GM04504 (cell line): Measurements from ENCODE around the gene SRPK3.
"Not testable (repeated sequence)": the region's sequence is repeated elsewhere in the genome, so short reads cannot be mapped to it uniquely, and the experiment has no call there.

Experiments used
- DNase-seq: peaks from one replicate; pipeline ENCODE4 v3.0.0-alpha.2; 2012; ENCODE audit warnings: low read depth

SRPK3 gene

DNA sequence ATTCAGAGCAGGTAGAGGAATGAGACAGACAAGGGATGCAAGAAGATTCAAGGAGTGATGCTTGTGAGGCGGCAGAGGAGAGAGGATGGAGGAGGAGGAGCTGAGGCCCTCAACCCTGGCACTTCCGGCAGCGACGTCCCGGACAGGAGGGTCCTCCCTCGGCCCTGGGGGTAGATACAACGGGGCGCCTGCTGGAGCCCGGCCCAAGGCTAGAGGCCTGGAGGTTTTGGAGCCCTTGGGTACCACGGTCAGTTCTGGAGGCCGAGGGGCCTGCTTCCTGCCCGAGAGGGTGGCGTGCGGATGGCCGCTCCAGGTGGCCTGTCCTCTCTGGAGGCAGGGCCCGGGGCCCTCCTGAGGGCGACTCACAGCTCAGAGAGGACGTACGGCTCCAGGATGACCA, 27.1 kb downstream of the SRPK3 start:
- no peak for DNase-seq

DNA sequence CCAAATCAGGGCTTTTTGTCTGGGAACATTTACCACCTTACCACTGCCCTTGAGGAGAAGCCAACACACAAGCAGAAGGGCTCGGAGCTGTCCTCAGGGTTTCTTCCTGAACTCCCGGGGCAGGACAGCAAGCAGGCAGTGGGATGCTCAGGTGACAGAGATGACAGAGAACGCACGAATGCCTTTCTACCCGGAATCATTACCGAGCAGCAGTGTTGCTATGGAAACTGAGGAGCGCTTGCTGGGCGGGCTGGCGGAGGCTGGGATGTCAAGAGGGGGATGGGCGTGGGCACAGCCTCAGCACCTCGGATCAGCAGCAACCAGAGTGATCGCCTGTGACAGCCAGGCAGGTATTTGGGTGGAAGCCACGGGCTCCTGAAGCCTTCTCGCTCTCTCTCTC, 31.4 kb downstream of the SRPK3 start:
- DNase-seq: no peak

DNA sequence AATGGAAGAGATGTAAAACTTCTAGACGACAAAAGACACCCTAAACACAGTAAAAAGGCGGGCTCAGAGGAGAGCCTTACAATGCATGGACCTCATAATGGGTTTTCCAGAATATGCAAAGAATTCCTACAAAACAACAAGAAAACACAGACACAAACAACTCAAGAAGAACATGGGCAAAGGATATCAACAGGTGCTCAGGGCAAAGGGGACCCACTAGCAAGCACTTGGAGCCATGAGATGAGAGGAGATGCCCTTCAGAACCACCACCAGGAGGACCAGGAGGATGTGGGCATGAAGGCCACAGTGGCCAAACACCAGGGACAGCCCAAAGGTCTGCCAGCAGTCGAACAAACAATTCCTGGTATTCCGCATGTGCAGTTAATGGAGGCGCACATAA, 32.3 kb downstream of the SRPK3 start:
- DNase-seq: no peak

DNA sequence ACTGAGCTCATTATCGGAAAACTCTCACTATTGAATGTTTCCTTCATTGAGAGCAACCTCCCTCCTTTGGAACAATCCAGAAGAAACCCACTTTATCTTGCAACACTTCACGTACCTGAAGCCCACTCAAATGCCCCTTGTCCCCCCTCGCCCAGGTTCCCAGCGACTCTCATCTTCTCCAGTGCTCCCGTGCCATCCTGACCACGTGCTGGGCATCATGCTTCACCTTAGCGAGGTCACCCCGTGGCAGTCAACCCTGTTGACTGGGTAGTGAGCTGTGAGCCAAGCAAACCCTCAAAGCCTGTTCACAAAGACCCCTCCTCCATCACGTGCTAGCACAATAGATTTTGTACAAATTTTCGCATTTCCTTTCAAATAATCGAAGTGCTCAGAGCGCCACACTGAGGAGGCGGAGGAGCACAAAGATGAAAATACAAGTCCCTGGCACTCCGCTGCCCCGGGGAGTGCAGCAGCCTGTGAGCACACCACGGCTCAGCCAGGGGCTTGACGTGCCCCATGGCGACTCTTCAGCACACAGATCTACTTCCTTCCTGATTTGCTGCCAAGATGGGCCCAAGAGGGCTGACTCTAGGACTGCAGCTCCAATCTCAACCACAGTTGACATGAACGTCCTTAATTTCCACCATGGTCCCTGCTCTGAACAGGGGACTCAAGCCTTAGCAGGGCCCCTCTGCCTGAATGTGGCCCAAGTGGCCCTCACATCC, 33.9 kb downstream of the SRPK3 start:
- no peak for DNase-seq

DNA sequence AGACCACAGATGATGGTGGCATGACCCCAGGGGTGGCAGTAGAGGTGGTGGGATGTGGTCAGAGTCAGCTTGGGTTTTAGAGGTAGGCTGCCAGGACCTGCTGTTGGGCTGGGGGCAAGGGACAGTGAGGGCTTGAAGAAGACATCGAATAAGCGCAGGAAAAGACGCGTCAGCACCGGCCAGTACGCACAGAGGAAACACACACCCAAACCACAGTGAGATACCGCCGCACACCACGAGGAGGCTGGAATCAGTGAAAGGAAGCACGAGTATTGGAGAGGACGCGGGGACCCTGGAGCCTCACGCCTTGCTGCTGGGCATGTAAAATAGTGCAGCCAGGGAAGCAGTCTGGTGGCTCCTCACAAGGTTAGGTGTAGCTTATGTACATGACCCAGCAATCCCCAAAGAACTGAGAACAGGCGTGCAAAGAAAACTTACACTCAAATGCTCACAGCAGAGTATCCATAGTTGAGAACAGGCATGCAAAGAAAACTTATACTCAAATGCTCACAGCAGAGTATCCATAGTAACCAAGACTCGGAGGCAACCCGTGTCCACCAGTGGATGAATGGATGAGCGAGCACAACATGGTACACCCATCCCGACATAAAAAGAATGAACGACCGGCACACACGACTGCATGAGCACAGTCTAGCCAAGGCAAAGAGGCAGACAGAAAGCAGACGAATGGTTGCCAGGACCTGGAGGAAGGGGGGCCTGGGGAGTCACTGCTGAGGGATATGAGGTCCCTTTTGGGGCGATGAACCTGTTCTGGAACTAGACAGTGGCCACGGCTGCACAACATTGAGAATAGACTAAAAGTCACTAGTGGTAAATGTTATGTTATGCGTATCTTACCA, 36.2 kb downstream of the SRPK3 start:
- no peak for DNase-seq

DNA sequence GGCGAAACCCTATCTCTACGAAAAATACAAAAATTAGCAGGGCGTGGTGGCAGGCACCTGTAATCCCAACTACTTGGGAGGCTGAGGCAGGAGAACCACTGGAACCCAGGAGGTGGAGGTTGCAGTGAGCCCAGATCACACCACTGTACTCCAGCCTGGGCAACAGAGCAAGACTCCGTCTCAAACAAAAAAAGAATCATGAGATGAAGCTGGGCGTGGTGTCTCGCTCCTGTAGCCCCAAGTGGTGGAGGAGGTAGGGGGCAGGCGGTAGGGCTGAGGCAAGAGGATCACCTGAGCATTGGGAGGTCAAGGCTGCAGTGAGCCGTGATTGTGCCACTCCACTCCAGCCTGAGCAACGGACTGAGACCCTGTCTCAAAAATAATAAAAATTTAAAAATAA, 37.2 kb downstream of the SRPK3 start:
- DNase-seq: not testable (repeated sequence)

DNA sequence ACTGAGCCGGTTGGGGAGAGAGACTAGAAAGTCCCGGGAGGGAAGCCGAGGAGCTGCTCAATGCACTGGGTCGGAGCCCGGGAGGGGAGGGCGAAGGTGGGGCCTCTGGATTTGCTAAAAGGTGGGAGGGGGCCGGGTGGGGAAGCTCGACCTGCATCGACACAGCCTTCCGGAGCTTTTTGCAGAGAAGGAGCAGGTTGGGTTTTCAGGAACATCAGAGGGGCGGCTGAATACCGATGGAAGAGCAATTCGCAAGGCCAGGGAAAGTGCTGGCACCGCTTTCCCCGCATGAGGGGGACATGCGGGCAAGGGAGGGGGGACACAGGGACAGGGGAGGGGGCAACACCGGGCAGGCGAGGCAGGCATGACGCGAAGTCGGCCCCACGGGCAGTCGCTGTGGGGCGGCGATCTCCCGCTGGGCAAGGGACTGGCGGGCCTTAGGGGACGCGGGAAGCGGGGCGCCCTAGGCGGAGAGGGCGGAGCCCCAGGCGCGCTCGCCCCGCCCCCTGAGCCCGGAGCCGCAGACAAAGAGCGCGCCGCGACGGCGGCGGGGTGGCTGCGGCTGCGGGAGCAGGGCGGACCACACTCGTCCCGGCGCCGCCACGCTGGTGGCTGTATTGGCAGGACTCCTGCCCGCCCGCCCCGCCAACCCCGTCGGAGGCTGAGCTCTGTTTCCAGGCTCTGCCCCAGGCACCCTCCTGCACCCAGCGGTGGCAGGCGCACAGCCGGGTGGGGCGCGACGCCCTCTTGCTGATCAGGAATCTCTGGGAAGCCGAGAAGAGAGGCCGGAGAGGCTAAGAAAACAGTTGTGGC, 37.9 kb downstream of the SRPK3 start:
- DNase-seq: no peak

DNA sequence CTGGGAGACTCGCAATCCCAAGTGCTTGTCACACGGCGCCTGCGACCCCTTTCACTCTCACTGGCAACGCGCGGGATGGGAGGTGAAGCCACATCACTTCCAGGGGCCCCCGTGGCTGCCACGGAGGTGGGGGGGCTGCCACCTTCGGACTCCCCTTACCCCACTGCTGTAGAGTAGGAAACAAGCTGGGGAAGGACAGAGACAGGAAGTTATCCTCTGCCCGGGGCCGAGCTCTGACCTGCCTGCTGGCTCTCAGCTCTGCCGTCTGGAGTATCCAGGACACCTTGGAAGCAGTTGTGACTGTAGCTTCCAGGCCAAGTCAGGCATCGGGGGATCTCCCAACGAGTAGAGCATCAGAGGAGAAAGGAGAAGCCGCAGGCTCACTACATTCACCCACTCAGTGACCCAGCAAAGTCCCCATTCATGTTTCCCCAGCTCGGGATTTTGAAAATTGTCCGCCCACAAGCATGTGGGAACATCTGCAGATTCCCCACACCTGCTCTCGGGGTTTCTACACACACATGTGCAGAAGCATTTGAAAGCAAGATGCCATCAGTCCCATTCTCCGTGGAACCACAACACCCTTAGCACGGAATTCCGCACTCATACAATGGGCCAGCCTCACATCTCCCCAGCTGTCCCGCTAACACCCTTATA, 38.7 kb downstream of the SRPK3 start:
- no peak for DNase-seq

DNA sequence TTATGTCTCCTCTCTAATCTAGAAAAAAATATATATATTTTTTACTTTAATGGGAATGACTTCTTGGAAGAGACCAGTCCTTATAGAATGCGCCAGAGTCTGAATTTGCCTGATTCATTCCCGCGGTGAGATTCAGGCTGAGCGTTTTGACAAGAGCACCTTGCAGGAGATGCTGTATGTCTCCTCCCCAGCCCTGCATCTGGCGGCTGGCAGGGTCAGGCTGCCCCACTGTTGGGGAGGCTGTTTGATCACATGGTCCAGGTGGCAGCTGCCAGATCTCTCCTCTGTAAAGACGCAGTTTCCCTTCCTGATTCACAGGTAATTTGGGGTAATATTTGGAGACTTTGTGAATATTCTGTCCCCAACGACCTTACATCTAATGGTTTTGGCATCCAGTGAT, 39.8 kb downstream of the SRPK3 start:
- no peak for DNase-seq

DNA sequence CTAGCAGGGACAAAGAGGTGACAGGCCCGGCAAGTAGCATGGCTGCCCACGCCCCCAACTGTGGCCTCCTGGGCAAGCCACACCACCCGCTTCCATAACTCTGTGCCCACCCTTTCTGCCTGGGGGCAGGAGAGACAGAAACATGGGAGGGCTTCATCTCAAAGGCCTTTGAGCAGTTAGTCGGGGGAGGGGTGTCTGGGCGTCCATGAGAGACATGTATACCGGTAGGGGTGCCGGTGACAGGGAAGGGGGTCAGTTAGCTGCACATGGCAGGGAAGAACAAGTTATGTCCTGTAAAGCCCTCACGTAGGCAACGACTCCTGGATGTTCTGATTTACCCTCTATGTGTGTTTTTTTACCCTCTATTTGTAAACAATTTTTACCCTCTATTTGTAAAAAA, 40.2 kb downstream of the SRPK3 start:
- no peak for DNase-seq

DNA sequence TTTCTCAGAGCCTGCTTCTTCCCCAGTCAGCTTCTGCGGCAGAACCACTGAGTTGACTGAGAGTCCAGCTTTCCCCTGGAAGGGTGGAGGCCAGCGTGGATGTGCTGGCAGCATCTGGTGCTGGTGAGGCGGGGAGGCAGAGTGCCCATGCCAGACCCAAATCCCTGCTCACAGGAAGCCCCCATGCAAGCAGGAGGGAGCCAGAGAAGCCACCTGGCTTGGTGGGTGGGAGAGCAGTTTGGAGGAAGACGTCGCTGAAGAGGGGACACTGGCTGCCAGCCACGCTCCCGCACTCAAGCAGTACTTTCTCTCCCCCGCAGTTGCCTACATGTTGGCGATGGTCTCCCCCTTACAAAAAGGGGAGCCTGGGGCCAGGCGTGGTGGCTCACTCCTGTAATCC, 43.5 kb downstream of the SRPK3 start:
- no peak for DNase-seq

DNA sequence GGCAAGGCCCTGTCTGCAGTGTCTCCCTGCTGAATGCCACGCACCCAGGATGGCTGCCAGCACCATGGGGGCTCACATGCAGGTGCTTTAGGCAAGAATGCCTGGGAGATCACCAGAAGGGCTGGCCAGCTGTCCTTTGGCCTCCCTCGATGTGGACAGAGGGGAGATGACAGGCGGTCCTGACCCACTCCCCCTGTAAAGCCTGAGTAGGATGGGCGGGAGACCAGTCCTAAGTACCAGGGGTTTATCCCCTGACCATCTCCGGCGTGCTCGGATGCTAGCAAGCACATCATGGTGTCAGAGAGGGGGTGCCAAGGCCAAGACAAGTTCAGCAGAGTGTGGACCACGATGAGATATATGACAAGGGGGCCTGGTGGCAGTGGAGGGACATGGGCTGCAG, 44.2 kb downstream of the SRPK3 start:
- no peak for DNase-seq

DNA sequence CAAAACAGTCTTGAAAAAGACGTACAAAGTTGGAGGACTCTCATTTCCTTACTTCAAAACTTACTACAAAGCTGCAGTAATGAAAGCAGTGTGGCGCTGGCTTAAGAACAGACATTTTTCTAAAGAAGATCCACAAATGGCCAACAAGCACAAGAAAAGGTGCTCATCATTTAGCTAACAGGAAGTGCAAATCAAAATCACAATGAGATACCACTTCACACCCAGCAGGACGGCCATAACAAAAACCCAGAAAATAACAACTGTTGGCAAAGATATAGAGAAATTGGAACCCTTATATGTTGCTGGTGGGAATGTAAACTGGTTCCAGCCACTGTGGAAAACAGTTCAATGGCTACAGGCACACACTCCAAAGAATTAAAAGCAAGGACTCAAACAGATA, 46.2 kb downstream of the SRPK3 start:
- no peak for DNase-seq

DNA sequence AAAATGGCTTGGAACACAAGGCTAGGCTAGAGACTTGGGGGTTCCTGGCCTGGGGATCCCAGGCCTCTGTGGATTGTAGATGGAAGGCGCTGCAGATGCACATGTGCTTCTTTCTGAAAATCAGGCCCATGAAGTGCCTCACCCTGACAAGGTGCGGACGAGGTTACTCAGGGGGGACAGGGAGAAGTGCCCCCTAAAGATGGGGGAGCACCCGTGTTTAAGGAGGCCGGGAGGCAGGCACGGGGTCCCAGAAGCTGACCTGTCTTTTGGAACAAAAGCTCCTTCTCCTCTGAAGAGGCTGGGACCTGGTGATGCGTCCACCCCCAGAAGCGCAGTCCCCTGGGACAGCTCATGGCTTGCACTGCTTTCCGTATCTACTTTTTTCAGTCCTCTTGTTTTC, 47.1 kb downstream of the SRPK3 start:
- DNase-seq: no peak

DNA sequence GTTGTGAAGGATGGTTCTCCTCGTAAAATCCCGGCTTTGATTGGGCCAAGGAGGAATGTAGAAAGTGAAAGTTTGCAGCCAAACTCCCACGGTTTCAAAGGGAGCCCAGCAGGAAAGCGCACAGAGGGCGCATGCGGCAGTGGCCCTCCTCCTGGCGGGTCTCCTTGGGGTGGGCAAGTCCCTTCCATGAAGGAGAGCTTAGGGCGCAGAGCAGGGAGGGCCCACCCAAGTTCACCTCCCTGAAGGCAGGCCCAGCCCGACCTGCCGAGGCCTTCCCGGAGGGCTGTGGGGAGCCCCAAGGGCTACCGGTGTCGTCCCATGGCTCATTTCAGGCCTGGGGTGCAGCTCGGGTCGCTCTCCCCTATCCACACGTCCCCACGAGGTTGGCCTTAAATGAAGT, 47.5 kb downstream of the SRPK3 start:
- no peak for DNase-seq

DNA sequence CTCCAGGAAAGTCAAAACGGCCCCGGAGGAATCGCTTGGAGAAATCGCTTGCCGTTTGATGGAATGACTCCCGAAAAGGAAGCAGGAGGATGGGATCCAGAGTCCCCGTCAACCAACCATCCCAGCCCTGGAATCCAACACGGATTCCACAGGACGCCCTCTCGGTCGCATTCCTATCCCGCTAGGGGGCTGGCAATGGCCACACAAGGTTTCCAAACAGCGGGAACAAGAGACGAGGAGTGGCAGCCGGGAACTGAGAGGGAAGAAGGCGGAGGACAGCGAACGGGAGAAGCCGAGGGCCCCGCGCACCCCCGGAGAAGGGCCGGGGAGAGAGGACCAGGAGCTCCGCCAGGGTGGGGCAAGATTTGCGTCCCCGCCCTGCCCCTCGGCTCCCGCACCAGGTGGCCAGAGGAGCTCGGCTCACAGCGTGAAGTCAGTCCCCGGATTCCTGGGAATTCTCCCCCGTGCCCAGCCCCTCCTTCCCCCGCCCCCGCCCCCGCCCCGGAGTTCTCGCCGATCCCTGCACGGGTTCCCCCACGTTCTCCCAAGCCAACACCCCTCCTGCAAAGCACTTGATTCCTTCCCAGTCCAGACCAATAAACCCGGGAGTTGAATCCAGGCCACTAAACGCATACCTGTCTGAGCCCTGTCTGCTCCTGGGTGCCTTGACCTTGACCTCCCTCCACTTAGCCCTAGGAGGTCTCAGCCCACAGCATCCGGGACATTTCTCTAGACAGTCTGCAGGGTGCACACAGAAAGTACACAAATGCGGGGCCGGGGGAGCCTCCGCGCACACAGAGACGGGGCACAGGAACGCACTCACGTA, 48.1 kb downstream of the SRPK3 start:
- no peak for DNase-seq

DNA sequence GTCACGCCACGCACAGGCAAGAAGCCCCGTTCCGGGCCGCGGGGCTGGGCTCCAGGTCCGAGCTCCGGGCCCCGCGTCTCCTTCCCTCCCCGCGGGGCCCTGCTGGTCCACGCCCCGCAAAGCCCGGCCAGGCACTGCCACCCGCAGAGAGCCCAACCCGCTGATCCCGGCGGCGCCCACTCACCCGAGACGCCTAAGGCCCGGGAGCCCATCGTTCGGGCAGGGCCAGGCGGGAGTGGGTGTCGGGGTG, 48.6 kb downstream of the SRPK3 start:
- no peak for DNase-seq

DNA sequence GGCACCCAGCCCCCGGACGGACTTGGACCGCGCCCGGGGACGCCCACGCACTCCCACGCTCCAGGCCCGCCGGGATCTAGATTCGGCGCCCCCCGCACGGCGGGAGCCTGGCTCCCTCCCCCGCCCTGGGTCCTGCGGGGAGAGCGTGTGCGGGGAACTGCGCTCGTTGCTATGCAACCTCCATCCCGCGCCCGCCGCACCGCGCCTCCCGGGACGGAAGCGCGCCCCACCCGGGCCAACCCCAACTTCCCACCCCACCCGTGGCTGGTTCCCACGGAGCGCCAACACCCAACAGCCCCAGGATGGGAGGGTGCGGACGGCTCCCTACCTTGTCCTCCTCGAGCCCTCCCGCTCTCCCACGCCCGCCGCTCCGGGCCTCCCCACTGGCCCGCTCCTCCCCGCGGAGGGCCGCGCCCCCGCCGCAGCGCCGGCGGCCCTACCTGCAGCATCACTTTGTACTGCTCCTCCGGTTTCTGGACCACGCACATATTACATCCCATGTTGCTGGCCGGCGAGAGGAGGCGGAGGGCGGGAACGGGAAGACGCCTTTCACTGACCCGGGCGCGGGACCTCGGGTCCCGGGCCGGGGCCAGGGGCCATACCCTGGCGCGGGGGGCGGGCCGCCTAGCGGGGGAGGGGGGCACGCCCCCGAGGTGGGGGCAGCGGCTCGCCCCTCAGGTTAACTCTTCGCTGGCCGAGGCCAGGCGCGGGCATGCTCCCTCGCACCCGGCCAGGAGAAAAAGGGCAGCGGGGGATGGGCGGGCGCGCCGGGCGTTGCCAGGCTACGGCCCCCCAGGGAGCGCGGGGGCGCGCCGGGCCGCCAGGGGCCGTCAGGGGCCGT, 49.2 kb downstream of the SRPK3 start, which contains the start of gene PDZD4:
TSS of gene PDZD4 (minus strand) at position 746 of the 841 bp plus-strand sequence. CDS start at position 500, 246 bp downstream.
- no peak for DNase-seq

DNA sequence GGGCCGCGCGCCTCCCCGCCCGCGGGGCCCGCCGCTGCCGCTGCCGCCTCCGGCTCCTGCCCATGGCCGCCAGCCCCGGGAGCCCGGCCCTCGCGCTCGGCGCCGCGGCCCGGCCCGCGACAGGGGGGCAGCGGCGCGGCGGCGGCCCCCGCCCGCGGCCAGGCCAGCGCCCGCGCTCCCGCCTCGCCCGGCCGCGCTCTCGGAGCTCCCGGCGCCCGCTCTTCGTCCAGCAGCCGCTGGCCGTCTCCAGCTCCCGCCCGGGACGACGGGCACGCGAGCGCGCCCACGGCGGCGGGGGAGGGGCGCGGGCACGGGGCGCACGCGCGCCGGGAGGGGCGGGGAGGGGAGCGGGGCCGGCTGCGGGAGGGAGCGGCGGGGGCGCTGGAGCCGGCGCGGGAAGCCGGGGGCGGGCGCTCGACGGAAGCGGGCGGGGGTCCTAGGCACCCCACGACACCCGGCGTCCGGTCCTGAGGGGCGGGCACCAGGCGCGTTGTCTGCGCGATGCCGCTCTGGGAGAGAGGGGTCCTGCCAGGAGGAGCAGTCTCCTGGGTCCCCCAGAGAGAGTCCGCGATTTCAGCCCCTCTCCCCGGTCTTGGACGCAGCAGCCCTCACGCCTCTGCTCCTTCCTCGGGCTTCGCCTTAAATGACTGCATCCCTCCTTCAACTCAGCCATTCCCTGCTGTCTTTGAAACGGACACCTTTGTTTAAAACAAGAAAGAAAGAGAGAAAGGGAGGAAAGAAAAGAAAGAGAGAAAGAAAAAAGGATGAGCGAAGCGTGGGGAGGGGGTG, 50.0 kb downstream of the SRPK3 start:
- DNase-seq: no peak
